Measurements from ENCODE around the gene NOXA1.
A peak's percentile ranks its signal among the peaks of the same experiment; 100 is the strongest.
"Not testable (repeated sequence)": the region's sequence is repeated elsewhere in the genome, so short reads cannot be mapped to it uniquely, and the experiment has no call there.

Gene NOXA1

DNA sequence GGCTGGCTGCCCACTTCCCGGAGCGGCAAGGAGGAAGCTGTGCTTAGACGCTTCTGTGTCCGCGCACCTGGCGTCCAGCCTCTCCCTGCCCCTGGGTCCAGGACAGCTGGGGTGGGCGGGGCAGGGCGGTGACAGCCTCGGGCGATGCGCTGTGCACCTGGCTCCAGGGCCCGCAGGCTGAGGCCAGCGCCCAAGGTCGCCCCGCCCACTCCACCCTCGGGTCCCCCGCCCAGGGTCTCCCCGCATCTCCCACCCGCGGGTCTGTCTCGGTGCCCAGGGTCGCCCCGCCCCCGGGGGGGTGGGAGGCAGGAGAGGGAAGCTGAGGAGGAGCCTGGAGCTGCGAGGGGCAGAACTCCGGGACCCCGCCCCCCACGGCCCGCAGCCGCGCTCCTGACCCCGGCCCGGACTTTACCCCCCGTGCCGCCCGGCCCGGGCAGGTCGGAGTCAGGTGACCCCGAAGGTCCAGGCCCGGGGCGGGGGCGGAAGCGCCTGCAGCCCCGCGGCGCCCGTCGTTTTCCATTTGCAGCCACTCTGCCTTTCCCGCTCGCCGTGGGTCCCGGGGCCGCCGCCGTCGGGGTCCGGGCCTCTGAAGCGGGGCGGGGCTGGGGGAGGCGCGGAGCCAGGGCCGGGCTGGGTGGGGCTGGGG, 18.2 kb downstream of the NOXA1 start, which contains the start of gene ENTPD8:
TSS of gene ENTPD8 (minus strand) at position 69 of the 646 bp plus-strand sequence. CDS start 3,072 bp downstream, outside the sequence.
- DNase-seq, result peak; percentile 78

DNA sequence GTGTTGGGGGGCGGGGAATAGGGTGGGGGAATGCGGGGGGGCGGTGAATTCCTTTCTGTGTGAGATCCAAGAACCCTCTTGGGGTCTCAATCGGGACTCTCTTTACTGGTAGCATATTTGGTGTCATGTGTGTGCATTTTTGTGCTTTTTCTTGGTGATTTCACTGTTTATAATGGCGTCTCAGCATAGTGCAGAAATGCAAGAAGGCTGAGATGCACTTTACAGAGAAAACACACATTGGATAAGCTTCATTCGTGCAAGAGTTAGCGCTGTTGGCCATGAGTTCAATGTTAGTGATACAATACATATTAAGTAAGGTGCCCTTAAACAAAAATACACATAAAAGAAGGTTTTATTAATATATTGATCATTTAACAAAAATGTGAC, 18.7 kb downstream of the NOXA1 start:
- no peak for DNase-seq

DNA sequence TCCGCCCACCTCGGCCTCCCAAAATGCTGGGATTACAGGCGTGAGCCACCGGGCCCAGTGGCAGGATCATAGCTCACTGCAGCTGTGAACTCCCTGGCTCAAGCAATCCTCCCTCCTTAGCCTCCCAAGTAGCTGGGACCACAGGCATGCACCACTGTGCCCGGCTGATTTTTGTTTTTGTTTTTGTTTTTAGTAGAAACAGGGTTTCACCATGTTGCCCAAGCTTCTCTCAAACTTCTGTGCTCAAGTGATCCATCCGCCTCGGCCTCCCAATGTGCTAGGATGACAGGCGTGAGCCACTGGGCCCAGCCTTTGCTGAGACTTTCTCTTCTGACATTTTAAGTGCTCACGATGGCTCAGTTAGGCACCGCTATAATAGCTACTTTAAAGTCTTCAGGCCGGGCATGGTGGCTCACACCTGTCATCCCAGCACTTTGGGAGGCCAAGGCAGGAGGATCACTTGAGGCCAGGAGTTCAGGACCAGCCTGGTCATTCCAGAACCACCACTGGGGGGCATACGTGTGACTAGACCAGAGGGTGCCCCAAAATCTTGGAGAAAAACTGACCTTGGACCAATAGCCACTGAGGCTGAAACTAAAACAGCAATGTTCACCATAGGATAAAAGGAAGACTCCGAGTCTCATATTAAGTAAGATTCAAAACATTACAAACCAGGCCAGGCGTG, 21.1 kb downstream of the NOXA1 start:
- DNase-seq, result no peak

DNA sequence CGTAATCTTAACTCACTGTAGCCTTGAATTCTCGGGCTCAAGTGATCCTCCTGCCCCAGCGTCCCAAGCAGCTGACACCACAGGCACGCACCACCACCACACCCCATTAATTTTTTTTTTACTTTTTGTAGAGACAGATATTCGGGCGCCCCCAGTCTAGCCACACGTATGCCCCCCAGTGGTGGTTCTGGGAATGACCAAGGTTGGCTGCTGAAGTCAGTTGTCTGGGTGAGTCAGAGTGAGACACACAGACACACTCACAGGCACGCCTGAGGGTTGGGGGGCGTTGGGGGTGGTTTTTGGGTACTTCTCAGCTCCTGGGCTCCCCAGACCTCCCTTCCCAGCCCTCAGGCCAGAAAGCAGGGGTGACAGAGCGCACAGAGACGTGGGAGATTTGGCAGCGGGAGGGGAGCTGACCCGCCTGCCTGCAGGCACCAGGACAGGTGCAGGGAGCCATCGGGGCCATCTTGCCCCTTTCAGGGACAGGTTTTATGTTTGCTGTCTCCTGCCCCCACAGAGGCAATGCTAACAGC, 22.1 kb downstream of the NOXA1 start:
- DNase-seq, result peak; percentile 70

DNA sequence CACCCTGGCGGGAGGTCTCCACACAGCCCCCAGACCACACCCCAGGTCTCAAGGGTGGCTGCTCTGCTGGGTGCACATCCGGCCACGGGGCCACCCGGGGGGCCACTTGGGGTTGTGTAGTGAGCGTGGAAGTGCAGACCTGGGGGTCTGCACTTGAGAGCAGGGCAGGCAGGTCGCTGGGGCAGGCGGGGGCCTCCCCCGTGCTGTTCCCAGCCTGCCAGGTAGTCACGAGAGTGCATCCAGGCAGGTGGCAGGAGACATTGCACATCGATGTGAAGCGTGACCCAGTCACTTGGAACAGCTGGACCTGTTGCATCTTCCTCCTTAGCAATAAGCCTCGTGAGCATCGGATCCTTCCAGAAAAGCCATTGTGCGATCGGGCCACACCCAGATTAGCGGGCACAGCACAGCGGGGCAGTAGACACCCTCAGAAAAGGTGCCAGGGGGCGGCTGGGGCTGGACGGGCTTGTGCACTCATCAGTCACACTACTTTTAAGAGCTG, 22.8 kb downstream of the NOXA1 start:
- peak; percentile 38 for DNase-seq

DNA sequence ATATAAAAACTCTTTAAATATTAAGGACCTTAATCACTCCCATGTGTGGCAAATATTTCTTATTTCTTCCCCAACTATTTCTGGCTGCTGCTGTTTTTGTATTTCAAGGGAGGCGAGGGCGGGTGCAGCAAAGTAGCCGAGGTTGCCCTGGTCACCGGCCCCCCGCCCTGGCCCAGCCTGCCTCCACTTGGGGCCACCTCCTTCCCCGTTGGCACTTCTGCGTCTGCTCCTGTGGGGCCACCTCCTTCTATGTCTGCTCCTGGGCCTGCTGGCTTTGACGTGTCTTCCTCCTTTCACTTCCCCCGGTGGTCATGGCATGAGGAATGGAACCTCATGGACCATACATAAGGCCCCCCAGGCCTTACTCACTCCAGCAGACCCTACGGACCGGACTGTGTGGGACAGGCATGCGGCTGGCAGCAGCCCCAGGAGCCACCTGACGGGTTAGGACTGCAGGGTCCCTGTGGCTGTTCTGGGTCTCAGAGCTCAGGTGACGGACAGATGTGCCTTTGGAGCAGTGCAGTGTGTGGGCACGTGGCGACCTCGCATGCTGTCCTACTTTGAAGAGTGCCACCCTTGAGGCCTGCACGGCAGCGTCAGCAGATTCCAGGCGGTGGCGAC, 23.8 kb downstream of the NOXA1 start:
- no peak for DNase-seq

DNA sequence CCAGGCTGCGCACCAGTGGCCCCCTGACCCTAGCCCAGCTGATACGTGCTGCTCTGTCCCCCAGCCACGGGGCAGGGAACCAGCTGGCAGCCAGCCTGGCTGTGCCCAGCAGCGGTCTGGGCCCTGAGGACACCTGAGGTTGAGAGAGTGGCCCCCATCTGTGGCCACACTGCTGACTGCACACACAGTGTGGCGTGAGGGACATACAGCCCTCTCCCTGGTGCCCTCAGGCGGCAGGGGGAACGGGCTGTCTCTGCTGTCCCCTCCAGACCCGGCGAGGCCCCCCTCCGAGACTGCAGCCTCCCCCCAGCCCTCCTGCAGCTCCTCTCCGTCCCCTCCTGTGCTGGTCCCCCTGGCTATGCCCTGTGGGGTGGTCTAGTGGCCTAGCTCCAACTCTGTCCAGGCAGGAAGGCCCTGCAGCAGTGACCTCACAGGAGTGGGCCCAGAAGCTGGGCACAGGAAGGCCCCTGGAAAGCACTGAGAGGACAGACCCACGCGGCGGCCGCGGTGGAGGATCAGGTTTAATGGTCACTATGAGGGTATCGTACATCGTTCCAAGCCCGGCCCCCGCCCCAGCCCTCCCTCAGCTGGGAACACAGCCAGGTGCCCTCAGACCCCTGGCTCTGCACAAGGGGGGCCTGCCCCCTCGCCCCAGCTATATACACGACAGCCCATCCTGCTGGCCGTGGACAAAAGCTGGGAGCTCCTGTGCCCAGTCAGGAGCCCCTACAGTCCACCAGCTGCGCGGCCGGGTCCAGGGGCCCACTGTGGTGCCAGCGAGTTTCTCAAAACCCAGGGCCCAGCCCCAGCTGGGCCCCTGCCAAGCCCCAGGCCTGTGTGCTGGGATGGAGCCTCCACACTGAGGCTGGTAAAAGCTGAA, 24.8 kb downstream of the NOXA1 start:
- no peak for DNase-seq

DNA sequence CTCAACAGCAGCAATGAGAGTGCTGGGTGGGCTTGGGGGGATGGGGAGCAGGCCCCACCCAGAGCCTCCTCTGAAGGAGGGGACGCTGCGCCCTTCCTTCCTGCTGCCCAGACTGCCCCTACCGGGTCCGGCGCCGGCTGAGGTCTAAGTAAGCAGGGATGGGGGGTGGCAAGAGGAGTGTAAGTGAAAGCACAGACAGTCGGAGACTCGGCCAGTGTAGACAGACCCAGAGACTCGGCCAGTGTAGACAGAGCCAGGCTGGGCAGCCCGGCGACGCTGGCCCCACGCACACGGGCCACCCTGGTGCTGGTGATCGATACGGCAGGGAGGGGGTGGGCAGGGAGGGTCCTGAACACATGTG, 25.4 kb downstream of the NOXA1 start:
- no peak for DNase-seq

DNA sequence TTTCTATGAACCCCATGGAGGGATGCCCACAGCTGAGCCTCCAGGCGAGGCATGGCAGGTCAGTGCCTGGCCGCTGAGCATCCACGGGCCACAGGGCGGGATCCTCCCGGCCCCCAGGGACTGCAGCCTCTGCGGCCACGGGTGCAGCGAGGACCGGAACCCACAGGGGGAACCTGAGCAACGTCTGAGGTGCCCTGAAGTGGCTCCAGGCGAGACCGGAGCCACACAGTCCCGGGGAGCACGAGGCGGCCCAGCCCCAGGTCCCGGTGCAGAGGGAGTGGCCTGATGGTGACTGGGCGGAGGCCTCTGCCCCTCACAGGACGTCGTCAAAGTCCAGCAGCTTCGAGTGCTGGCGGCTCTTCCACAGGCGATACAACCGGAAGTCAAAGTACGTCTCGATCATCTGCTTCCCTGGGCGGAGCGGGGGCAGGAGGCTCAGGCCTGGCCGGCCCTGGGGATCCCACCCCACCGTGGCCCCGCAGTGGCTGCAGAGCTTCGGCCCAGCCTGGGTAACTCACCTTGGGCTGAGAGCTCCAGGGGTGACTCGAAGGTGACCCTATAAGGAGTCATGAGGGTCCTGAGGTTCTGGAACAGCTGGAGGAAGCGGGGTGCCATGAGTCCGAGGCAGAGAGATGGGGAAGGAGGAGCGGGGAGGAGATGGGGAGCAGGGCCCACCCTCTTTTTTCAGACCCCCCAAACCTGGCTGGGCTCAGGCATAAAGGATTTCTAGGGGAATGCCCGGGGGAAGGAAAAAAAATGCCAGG, 26.1 kb downstream of the NOXA1 start:
- DNase-seq, result no peak

DNA sequence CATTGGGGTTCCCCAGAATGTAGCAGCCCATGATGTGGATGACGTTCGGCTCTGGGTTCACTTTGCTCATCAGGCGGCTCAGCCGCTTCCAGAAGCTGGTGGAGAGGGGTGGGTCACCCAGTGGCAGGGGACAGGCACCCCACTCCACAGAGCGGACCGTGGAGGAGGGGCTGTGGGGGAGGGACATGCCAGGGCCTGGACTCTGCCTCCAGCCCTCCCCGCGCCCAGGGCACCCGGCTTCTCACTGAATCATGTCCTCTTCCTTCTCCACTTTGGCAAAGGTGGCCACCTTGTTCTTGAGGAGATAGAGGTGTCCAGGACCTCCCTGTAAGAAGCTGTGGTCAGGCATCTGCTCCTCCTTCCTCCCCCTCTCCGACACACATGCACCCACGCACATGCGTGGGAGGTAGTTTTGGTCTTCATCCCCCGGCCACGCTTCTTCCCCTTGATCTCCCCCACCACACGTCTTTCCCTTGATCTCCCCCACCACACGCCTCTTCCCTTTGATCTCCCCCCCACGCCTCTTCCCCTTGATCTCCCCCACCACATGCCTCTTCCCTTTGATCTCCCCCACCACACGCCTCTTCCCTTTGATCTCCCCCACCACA, 26.8 kb downstream of the NOXA1 start:
- DNase-seq, result no peak

DNA sequence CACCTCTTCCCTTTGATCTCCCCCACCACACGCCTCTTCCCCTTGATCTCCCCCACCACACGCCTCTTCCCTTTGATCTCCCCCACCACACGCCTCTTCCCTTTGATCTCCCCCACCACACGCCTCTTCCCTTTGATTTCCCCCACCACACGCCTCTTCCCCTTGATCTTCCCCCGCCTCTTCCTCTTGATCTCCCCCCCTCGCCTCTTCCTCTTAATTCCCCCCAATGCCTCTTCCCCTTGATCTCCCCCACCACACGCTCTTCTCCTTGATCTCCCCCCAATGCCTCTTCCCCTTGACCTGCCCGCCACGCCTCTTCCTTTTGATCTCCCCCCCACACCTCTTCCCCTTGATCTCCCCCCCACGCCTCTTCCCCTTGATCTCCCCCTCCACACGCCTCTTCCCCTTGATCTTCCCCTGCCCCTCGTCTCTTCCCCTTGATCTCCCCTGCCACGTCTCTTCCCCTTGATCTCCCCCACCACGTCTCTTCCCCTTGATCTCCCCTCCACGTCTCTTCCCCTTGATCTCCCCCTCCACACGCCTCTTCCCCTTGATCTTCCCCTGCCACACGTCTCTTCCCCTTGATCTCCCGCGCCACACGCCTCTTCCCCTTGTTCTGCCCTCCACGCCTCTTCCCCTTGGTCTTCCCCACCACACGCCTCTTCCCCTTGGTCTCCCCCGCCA, 27.5 kb downstream of the NOXA1 start:
- not testable (repeated sequence) for DNase-seq

DNA sequence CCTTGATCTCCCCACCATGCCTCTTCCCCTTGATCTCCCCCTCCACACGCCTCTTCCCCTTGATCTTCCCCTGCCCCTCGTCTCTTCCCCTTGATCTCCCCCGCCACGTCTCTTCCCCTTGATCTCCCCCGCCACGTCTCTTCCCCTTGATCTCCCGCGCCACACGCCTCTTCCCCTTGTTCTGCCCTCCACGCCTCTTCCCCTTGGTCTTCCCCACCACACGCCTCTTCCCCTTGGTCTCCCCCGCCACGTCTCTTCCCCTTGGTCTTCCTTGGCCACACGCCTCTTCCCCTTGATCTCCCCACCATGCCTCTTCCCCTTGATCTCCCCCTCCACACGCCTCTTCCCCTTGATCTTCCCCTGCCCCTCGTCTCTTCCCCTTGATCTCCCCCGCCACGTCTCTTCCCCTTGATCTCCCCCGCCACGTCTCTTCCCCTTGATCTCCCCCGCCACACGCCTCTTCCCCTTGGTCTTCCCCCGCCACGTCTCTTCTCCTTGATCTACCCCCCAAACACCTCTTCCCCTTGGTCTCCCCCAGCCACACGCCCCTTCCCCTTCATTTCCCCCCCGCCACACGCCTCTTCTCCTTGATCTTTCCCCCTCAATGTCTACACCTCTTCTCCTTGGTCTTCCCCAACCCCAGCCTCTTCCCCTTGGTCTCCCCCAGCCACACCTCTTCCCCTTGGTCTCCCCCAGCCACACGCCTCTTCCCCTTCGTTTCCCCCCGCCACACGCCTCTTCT, 28.2 kb downstream of the NOXA1 start:
- not testable (repeated sequence) for DNase-seq

DNA sequence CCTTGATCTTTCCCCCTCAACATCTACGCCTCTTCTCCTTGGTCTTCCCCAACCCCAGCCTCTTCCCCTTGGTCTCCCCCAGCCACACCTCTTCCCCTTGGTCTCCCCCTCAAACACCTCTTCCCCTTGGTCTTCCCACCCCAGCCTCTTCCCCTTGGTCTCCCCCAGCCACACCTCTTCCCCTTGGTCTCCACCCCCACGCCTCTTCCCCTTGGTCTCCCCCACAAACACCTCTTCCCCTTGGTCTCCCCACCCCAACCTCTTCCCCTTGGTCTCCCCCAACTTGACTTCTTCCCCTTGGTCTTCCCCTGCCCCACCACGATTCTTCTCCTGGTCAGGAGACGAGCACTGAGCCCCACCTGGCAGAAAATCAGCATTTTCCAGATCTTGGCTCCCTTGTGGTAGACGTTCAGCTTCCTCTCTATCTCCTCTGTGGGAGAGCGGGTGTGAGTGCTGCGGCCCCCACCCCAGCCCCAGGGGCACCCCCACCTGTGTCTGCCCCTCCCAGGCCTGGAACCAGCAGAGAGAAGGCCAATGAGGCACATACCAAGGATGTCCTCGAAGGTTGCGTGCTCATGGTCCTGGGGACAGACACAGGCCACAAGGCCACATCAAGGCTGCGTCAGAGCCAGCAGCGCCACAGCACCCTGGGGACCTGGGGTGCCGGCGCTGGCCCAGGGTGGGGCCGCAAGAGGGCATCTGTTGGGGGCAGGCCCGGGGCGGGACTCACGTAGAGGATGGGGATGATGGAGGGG, 29.0 kb downstream of the NOXA1 start:
- DNase-seq, result no peak

DNA sequence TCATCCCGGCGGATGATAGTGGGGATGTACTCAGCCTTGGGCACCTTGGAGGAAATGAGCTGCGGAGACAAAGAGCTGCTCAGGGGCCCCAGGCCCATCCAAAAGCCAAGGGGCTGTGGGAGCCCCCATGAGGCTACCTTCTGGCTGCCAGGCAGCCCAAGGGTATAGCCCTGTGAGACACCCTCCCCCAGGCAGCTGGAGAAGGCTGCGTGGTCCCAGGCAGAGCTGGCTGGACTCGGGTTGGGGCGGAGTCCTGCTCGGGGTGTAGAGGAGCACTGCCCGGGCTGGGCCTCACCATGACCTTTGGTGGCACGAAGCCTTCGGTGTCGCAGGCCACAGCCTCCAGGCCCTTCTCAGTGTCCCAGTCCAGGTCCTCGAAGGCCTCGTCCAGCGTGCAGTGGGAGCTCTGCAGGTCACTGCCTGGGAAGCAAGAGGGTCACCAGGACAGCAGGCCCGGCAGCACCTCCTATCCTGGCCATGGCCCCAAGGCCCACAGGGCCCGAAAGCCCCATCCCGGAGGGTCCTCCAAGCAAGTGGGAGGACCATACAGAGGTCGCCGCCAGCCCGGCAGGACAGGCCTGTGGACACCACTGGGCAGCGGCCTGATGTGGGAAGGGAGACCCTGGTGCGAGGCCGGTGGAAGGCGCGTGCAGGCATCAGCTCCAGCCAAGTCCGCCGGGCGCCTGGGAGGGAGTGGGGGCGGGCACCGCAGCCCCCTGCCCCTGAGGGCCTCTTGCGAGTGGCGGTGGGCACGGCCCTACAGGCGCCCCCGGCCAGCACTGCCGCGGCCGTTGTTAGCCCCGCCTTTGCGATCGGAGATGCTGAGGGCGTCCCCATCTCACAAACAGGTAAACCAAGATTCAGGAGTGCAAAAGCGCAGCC, 29.8 kb downstream of the NOXA1 start:
- DNase-seq, result no peak

DNA sequence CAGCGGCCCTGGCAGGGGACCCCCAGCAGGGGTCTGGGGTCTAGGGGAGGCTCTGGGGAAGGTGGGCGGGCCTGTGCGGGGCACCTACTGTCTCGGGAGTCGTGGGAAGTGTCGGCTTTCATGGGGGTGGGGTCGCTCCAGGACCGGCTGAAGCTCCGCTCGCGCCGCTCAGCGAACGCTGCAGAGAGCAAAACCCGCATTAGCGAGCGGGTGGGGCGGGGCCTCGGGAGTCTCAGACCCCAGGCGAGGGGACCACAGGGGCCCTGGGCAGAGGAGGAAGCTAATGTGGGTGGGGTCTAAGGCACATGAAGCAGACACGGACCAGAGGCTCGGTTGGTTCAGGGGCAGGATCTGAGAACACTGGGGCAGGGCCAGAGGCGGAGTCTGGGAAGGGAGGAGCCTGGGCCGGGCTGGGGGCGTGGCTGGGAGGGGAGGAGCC, 30.5 kb downstream of the NOXA1 start:
- DNase-seq, result peak; percentile 64

DNA sequence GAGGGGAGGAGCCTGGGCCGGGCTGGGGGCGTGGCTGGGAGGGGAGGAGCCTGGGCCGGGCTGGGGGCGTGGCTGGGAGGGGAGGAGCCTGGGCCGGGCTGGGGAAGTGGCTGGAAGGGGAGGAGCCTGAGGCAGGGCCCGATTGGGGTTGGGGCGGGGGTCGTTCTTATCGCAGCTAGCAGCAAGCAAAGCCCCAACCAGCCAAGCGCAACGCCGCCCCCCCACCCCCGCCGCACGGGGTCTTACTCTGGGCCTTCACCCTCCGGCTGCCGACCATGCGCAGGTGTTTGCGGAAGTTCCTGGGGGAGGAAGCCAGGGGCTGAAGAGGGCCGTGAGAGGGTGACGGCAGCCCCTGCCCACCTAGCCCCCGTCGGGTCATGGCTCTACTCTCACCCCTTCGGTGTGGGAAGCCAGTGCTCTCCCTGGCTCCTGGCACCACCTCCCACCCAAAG, 31.0 kb downstream of the NOXA1 start:
- DNase-seq, result peak; percentile 37

DNA sequence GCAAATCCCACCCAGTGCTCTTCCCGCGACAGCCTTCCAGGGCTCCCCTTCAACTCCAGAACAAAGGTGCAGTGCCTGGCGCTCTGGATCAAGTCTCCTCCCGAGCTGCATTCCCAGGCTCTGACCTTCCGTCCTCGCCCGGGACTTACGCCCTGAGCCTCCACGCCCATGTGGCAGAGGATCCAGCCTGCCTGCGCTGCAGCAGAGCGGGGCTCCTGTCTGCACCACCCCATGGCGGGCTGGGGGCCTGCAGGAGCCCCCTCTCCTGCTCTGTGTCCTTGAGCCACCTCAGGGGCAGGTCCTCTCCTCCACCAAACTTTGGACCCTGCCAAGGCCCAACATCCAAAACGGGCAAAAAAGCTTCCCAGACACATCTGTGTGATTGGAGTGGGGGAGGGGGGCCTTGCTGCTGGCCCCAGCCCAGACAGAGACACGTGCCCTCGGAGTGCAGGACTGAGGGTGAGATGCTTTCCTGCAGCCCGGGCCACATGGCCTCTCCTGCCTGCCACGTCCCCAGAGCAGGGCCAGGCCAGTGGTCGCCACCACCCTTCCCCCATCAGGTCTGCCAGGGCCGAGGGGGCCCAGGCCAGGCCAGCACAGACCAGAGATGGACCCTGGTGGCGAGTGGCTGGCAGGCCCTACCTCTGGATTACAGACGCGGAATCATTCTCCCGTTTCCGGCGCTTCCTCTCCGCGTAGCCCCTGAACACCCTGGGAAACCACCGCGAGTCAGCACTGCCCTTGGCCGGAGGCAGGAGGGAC, 31.6 kb downstream of the NOXA1 start:
- no peak for DNase-seq

Data from NCI-H82 (cell line).